ENCODE results near the gene JMJD7. TPM values are rescaled to one million over a fixed set of nuclear protein-coding genes. Genes with fewer than 3 reads are reported as not detected.

The JMJD7 gene
- total and polyA plus RNA-seq, 2 donors = 4.2 to 15.7 TPM

DNA sequence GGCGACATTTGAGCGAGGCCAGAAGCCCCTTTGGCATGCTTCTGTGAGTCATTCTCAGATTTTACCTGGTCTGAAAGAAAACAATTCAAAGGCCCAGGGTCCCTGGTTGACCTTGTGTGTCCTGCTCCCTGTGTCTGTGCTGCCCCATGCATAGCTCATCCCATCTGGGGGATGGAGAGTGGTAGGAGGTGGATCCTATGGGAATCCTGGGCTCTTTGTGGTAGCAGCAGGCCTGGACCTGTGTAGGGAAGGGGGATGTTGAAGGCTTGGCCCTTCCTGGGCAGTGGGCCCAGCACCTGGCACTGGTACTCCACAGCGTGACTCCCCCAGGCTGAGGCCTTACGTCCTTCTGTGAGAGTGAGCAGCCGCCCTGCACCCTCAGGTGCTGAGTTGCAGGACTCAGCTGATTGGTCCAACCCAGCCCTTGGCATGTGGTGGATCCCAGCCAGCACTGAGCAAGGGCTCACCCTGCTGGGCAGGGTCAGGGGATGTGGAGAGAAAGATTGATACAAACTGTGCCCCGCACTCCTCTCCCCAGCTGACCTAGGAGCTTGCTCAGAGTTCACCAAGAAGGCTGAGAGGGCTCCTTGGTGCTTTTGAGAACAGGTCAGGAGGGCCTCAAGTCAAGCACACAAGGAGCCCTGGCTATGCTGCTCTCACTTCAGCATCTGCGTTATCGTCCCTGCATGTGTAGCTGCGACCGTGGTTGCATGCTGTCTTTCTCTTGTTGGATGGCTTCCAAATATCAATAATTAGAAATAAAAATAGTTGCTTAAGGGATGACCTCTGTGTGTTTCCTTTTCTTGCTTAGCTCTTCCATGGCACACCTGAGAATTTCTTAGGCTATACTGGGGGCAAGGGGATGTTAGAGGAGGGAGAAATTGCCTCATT lies 21.4 kb upstream of the JMJD7 start:
- no peak for DNase-seq (ENCODE audit: extremely low spot score)
- Histone ChIP-seq H3K4me3 (ENCODE audit: low read depth, low read length) (no peak overlapping the region), H3K4me1 (ENCODE audit: insufficient read depth) (no peaks in the 10 kb centered on the region), H3K36me3 (ENCODE audit: insufficient read depth) (no peaks in the 10 kb centered on the region), H3K27ac (ENCODE audit: low read depth) (no peak overlapping the region)
- 78% methylated on average over 10 of the region's 10 CpGs for WGBS

DNA sequence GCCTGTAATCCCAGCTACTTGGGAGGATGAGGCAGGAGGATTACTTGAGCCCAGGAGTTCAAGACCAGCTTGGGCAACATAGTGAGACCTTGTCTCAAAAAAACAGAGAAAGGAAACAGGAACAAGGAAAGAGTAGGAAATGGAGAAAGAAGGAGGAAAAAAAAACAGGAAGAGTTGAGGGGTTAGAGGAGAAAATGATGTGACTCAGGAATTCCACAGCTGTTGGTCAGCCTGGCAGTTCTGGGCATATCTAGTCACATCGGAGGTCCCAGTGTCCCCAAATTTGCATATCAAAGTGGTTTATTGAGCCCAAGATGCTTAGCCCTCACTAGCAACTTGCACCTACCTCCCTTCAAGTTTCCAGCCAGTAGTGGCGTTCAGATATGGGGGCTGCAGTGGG lies 18.8 kb upstream of the JMJD7 start:
- no peak for DNase-seq (ENCODE audit: extremely low spot score)
- H3K4me1 ChIP-seq (ENCODE audit: insufficient read depth) = no peaks in the 10 kb centered on the region
- H3K27ac ChIP-seq (ENCODE audit: low read depth) = no peak overlapping the region
- 84% methylated on average over 2 of the region's 2 CpGs for WGBS
- peaks cover 3% of the 10 kb centered on the region for H3K36me3 ChIP-seq (ENCODE audit: insufficient read depth)
- no peak overlapping the region for H3K4me3 ChIP-seq (ENCODE audit: low read depth, low read length)

GRCh38 chr15:41809526-41810220 lies 18.2 kb upstream of the JMJD7 start:
- 64% methylated on average over 12 of the region's 12 CpGs for WGBS
- Histone ChIP-seq H3K36me3 (ENCODE audit: insufficient read depth) (peaks cover 3% of the 10 kb centered on the region), H3K4me1 (ENCODE audit: insufficient read depth) (no peaks in the 10 kb centered on the region), H3K4me3 (ENCODE audit: low read depth, low read length) (no peak overlapping the region), H3K27ac (ENCODE audit: low read depth) (no peak overlapping the region)
- no peak for DNase-seq (ENCODE audit: extremely low spot score)

- Histone ChIP-seq H3K36me3 (ENCODE audit: insufficient read depth) (peaks cover 3% of the 10 kb centered on the region), H3K4me1 (ENCODE audit: insufficient read depth) (no peaks in the 10 kb centered on the region), H3K4me3 (ENCODE audit: low read depth, low read length) (no peak overlapping the region), H3K27ac (ENCODE audit: low read depth) (no peak overlapping the region)
- DNase-seq (ENCODE audit: extremely low spot score) = no peak
- 90% methylated on average over 5 of the region's 5 CpGs for WGBS
Observed at GRCh38 chr15:41810651-41811431, 17.1 kb upstream of the JMJD7 start.

DNA sequence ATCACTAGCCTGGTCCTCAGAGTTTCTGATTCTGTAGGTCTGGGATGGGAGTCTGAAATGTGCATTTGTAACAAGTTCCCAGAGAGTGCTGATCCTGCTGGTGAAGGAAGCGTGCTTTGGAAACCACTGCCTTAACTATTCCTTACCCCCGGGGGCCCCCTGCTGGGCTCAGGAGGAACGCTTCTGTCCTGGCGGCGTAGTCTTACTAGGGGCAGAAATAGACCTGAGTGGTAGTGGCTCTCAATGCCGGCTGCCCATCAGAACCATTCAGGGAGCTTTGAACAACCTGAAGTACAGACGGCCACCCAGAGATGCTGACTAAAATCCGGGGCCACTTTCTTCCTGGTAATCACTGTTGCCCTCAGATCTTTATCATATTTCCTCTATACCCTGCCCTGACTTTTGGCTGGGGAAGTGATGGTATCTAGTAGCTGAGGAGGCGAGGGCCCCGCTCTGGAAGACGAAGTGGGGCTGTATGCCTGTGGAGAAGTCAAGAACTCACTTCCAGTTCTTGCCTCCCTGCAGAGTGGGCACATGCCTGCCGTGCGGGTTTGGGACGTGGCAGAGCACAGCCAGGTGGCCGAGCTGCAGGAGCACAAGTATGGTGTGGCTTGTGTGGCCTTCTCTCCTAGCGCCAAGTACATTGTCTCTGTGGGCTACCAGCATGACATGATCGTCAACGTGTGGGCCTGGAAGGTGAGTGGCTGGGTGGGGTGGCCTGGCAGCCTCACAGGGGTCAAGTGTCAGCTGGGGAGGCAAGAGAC lies 16.3 kb upstream of the JMJD7 start:
- H3K27ac ChIP-seq (ENCODE audit: low read depth) = no peak overlapping the region
- no peaks in the 10 kb centered on the region for H3K4me1 ChIP-seq (ENCODE audit: insufficient read depth)
- 50% methylated on average over 18 of the region's 18 CpGs for WGBS
- peak; percentile 59 for DNase-seq (ENCODE audit: extremely low spot score)
- peaks cover 3% of the 10 kb centered on the region for H3K36me3 ChIP-seq (ENCODE audit: insufficient read depth)
- no peak overlapping the region for H3K4me3 ChIP-seq (ENCODE audit: low read depth, low read length)

GRCh38 chr15:41812820-41813375 lies 15.0 kb upstream of the JMJD7 start:
- Histone ChIP-seq H3K27ac (ENCODE audit: low read depth) (no peak overlapping the region), H3K4me1 (ENCODE audit: insufficient read depth) (no peaks in the 10 kb centered on the region), H3K36me3 (ENCODE audit: insufficient read depth) (peaks cover 3% of the 10 kb centered on the region), H3K4me3 (ENCODE audit: low read depth, low read length) (no peak overlapping the region)
- no peak for DNase-seq (ENCODE audit: extremely low spot score)
- WGBS = 88% methylated on average over 11 of the region's 11 CpGs

DNA sequence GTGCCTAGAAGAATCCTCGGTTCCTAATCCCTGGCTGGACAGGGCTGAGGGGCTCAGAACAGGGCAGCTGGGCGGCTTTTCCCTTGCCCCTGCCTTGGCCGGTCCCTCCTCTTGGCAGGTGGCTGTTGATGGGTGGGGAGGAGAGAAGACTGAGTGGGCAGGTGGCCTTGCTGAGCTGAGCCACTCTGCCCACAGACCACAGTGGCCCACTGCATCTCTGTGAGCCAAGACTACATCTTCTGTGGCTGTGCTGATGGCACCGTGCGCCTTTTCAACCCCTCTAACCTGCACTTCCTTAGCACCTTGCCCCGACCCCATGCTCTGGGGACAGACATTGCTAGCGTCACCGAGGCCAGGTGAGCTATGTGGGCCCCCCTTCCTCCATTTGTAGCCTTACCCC lies 14.5 kb upstream of the JMJD7 start:
- no peak overlapping the region for H3K4me3 ChIP-seq (ENCODE audit: low read depth, low read length)
- no peak for DNase-seq (ENCODE audit: extremely low spot score)
- peaks cover 3% of the 10 kb centered on the region for H3K36me3 ChIP-seq (ENCODE audit: insufficient read depth)
- H3K4me1 ChIP-seq (ENCODE audit: insufficient read depth) = no peaks in the 10 kb centered on the region
- 87% methylated on average over 8 of the region's 8 CpGs for WGBS
- H3K27ac ChIP-seq (ENCODE audit: low read depth) = no peak overlapping the region

DNA sequence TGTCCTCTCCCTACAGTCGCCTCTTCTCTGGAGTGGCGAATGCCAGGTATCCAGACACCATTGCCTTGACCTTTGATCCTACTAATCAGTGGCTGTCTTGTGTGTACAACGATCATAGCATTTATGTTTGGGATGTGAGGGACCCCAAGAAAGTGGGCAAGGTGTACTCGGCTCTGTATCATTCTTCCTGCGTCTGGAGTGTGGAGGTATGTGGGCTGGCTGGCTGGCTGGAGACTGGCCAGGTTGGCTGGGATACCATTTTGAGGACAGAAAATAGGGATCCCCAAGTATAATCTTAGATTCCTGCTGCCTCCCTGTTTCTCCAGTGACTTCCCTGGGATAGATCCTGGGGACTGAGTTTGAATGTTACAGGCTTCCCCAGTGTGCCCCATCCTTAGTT lies 13.4 kb upstream of the JMJD7 start:
- WGBS = 83% methylated on average over 5 of the region's 5 CpGs
- Histone ChIP-seq H3K4me3 (ENCODE audit: low read depth, low read length) (no peak overlapping the region), H3K27ac (ENCODE audit: low read depth) (no peak overlapping the region), H3K36me3 (ENCODE audit: insufficient read depth) (peaks cover 3% of the 10 kb centered on the region), H3K4me1 (ENCODE audit: insufficient read depth) (no peaks in the 10 kb centered on the region)
- no peak for DNase-seq (ENCODE audit: extremely low spot score)

- Histone ChIP-seq H3K4me1 (ENCODE audit: insufficient read depth) (no peaks in the 10 kb centered on the region), H3K36me3 (ENCODE audit: insufficient read depth) (peaks cover 3% of the 10 kb centered on the region), H3K27ac (ENCODE audit: low read depth) (no peak overlapping the region), H3K4me3 (ENCODE audit: low read depth, low read length) (no peak overlapping the region)
- no peak for DNase-seq (ENCODE audit: extremely low spot score)
- 94% methylated on average over 9 of the region's 9 CpGs for WGBS
Observed at GRCh38 chr15:41816788-41817187, 11.1 kb upstream of the JMJD7 start.

- Histone ChIP-seq H3K4me3 (ENCODE audit: low read depth, low read length) (no peak overlapping the region), H3K36me3 (ENCODE audit: insufficient read depth) (peaks cover 3% of the 10 kb centered on the region), H3K4me1 (ENCODE audit: insufficient read depth) (no peaks in the 10 kb centered on the region), H3K27ac (ENCODE audit: low read depth) (no peak overlapping the region)
- no peak for DNase-seq (ENCODE audit: extremely low spot score)
- 88% methylated on average over 14 of the region's 14 CpGs for WGBS
Observed at GRCh38 chr15:41817327-41817726, 10.6 kb upstream of the JMJD7 start.

- H3K4me1 ChIP-seq (ENCODE audit: insufficient read depth) = no peaks in the 10 kb centered on the region
- DNase-seq (ENCODE audit: extremely low spot score) = no peak
- peaks cover 1% of the 10 kb centered on the region for H3K36me3 ChIP-seq (ENCODE audit: insufficient read depth)
- no peak overlapping the region for H3K4me3 ChIP-seq (ENCODE audit: low read depth, low read length)
- WGBS = 92% methylated on average over 6 of the region's 6 CpGs
- H3K27ac ChIP-seq (ENCODE audit: low read depth) = no peak overlapping the region
Observed at GRCh38 chr15:41817781-41818180, 10.1 kb upstream of the JMJD7 start.

GRCh38 chr15:41819455-41820050 lies 8.3 kb upstream of the JMJD7 start:
- H3K36me3 ChIP-seq (ENCODE audit: insufficient read depth) = peaks cover 4% of the 10 kb centered on the region
- 90% methylated on average over 9 of the region's 9 CpGs for WGBS
- no peaks in the 10 kb centered on the region for H3K4me1 ChIP-seq (ENCODE audit: insufficient read depth)
- no peak overlapping the region for H3K4me3 ChIP-seq (ENCODE audit: low read depth, low read length)
- DNase-seq (ENCODE audit: extremely low spot score) = no peak
- H3K27ac ChIP-seq (ENCODE audit: low read depth) = no peak overlapping the region
